AG10803 (cell line): ENCODE results near the gene RTN1.

Experiments used
- DNase-seq: peaks from one replicate; pipeline ENCODE4 v3.0.0; 2010; ENCODE audit warnings: low read depth
- H3K4me3 ChIP-seq: 2 replicates; pipeline ENCODE4 v1.5.1; 2011; ENCODE audit warnings: mild to moderate bottlenecking, low read length, control low read depth
- CTCF ChIP-seq: conservative IDR thresholded peaks from 2 replicates; pipeline ENCODE4 v1.5.1; 2011; ENCODE audit warnings: mild to moderate bottlenecking, low read length, control low read depth, inconsistent platforms

RTN1 gene

GRCh38 chr14:59811073-59811472, 59.5 kb downstream of the RTN1 start:
- no peak overlapping the region for H3K4me3 ChIP-seq
- no peak for TF ChIP-seq CTCF
- DNase-seq: no peak

- no peak overlapping the region for H3K4me3 ChIP-seq
- TF ChIP-seq CTCF: no peak
- DNase-seq: no peak
Measured at GRCh38 chr14:59803052-59803540, 67.5 kb downstream of the RTN1 start.

DNA sequence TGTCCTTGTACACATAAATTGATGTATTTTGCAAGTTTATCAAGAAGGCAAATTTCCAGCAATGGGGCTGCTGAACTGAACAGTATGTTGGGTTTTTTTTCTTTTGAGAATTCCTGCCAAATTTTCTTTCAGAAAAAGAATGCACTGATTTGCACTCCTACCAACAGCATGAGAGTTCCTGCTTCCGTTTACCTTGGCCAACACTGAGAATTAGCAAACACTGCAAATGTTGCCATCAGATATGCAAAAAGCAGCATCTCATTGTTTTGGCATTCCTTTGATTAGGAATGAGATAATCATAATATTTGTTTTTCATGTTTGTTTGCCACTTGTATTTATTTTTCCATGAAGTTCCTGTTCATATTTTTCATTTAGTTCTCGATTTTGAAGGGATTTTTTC, 82.4 kb downstream of the RTN1 start:
- no peak for TF ChIP-seq CTCF
- no peak overlapping the region for H3K4me3 ChIP-seq
- no peak for DNase-seq

DNA sequence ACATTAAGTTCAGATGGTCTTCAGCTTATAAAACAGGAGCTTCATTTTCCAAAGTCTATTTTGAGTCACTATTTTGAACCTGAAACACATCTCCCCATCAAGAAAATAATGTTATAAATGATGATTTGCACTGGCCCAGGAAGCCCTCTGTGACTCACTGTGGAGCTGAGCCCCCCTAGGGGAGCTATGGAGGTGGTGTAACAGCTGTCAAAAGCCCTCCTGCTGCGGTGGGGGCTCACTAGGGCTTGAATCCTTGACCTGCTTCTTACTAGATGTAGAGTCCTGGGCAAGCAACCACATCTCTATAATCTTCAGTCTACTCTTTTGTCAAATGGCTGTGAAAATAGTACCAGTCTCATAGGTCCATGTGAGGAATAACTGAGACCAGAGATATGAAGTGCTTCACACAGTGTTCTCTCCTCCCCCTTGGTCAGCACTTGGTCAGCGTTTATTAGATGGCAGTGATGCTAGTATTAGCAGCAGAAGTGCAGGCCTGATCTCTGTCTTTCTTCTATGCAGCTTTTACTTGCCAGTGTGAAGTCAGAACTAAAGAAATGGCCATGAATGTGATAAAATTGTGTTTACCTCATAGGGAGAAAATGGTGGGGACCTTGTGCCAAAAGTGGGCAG, 83.4 kb downstream of the RTN1 start:
- TF ChIP-seq CTCF: no peak
- DNase-seq: no peak

DNA sequence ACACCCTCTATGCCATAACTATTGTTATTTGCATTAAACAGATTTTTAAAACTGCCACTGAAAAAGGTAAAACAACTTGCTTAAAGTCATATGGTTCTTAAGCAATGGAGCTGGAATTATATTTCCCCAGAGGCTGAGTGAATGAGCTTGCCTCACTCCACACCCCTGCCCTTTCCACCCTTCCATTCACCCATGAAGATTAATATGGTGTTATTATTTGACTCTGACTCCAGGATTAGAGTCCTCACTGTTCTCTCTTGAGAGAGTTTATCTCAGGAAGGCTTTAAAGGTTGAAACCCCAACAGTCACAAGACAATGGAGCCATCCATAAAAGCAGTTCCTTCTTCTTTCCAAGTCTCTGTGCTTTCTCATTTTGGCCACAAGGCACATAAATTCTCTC, 84.9 kb downstream of the RTN1 start:
- DNase-seq: no peak
- TF ChIP-seq CTCF: no peak
- no peak overlapping the region for H3K4me3 ChIP-seq

More for the DNA sequence above, 83.4 kb downstream of the RTN1 start:
- H3K4me3 ChIP-seq: no peak overlapping the region

DNA sequence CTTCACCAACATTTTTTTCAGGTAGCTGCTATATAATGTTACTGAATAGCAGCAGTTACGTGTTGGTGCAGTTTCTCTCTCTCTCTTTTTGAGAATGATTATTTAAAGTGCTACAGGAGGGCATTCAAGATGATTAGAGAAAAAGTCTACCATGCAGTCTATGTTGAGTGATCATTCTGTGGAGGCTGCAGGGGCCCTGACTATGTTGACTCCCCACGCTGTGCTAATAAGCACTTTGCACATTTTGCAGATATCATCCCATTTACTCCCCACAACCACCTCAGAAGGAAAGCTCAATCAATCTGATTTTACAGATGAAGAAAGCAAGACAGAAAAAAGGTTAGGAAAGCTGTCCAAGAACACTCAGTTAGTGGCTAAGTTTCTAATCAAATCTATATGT, 87.8 kb downstream of the RTN1 start:
- H3K4me3 ChIP-seq: no peak overlapping the region
- no peak for TF ChIP-seq CTCF
- DNase-seq: no peak

GRCh38 chr14:59777006-59777579, 93.5 kb downstream of the RTN1 start:
- TF ChIP-seq CTCF: no peak
- H3K4me3 ChIP-seq: no peak overlapping the region
- no peak for DNase-seq
